Measurements from ENCODE around the gene SCARF1.

DNA sequence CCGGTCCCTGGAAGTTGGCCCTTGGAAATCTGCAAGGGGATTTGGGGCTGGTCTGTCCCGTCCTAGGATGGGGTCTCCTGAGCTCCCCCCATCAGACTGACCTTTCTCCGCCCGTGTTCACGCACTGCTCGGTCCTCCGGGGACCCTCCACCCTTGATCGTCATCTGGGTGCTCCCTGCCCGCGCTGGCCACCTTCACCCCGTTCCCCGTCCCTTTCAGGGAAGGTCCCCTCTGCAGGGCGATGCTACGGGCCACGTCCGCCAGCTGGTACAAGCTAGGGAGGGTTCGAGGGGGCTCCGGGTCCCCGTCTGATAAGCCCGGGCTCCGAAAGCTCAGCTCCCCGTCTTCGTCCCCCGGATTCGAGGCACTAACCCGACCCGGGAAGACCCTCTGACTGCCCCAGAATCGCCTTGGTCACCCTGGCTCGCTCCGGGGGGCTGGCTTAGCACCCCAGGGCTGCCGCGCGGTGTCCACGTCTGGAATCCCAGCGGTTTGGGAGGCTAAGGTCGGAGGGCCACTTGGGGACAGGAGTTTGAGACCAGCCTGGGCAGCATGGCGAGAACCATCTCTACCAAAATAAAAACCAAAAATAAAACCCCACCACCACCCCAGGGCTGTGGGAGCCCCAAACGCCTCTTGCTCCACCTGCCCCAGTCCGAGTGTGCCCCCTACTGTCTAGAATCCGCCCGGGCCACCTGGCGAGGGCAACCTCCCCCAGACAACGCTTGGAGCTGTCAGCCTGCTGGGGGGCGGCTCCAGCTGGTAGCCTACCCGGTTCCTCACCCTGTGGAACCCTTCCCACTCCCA, 15.8 kb downstream of the SCARF1 start:
- TF ChIP-seq, protein P1, sequence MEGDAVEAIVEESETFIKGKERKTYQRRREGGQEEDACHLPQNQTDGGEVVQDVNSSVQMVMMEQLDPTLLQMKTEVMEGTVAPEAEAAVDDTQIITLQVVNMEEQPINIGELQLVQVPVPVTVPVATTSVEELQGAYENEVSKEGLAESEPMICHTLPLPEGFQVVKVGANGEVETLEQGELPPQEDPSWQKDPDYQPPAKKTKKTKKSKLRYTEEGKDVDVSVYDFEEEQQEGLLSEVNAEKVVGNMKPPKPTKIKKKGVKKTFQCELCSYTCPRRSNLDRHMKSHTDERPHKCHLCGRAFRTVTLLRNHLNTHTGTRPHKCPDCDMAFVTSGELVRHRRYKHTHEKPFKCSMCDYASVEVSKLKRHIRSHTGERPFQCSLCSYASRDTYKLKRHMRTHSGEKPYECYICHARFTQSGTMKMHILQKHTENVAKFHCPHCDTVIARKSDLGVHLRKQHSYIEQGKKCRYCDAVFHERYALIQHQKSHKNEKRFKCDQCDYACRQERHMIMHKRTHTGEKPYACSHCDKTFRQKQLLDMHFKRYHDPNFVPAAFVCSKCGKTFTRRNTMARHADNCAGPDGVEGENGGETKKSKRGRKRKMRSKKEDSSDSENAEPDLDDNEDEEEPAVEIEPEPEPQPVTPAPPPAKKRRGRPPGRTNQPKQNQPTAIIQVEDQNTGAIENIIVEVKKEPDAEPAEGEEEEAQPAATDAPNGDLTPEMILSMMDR (IDR thresholded peaks at IDR 0.05) = no peak
- no peak for TF ChIP-seq POLR2A (IDR thresholded peaks at IDR 0.05)
